ENCODE data around the gene FOXM1. TPM values are rescaled to one million over a fixed set of nuclear protein-coding genes. Genes with fewer than 3 reads are reported as not detected.

Gene FOXM1
- total RNA-seq, 2 donors from 2014 or later: 2.2 TPM; not detected in 1

DNA sequence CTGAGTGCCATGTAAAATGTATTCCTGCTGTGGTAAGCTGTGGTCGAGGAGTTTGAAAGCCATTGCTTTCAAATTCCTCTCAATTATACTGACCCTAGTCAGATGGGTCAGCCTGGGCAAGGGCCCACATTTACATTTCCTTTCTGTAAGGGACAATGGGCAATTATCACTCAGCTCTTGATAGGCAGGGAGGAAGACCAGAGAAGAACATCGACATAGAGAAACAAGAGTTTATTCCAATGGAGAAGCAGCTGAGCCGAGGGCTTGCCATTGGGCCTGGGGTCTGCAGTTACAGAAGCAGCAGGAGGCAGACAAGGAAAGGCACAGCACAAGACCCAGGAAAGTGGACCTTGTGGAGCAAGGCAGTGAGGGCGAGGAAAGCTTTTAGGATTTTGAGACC is 51.8 kb downstream of the FOXM1 start:
- Histone ChIP-seq H3K4me1 (ENCODE audit: control insufficient read depth in 1 of 2, low read depth in 2 of 2) (no peaks in the 10 kb centered on the region), H3K4me3 (no peak overlapping the region), H3K27ac (no peak overlapping the region), H3K9me3 (no peaks in the 10 kb centered on the region), H3K36me3 (peaks cover 62% of the 10 kb centered on the region), H3K27me3 (replicated peaks; ENCODE audit: insufficient read depth) (no peaks in the 10 kb centered on the region)
- DNase-seq (ENCODE audit: low spot score): no peak
- no peak for ATAC-seq (ENCODE audit: insufficient number of reproducible peaks, low FRiP score, low read depth)
- TF ChIP-seq, protein P1, sequence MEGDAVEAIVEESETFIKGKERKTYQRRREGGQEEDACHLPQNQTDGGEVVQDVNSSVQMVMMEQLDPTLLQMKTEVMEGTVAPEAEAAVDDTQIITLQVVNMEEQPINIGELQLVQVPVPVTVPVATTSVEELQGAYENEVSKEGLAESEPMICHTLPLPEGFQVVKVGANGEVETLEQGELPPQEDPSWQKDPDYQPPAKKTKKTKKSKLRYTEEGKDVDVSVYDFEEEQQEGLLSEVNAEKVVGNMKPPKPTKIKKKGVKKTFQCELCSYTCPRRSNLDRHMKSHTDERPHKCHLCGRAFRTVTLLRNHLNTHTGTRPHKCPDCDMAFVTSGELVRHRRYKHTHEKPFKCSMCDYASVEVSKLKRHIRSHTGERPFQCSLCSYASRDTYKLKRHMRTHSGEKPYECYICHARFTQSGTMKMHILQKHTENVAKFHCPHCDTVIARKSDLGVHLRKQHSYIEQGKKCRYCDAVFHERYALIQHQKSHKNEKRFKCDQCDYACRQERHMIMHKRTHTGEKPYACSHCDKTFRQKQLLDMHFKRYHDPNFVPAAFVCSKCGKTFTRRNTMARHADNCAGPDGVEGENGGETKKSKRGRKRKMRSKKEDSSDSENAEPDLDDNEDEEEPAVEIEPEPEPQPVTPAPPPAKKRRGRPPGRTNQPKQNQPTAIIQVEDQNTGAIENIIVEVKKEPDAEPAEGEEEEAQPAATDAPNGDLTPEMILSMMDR (IDR thresholded peaks at IDR 0.05): no peak

DNA sequence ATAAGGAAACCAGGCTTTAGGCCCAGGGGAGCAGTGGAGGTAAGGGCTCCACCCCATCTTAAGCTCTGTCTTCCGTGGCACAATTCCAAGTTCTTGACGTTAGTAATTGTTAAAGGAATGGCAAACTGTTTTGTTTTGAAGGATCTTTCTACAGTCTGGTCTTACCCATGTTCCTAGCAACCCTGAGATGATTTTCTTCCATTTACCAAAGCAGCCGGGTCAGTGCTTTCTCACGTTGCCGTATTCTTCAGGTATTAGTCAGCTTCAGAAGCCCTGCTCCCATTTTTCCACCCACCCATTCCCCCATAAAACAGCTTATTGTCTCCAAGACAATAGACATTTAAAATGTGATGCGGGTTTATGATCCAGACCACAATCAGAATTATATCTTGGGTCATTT is 52.4 kb downstream of the FOXM1 start:
- H3K27me3 ChIP-seq (replicated peaks; ENCODE audit: insufficient read depth): no peaks in the 10 kb centered on the region
- ATAC-seq (ENCODE audit: insufficient number of reproducible peaks, low FRiP score, low read depth) (no peak), DNase-seq (ENCODE audit: low spot score) (no peak)
- peaks cover 67% of the 10 kb centered on the region for H3K36me3 ChIP-seq
- no peak overlapping the region for H3K4me3 ChIP-seq
- TF ChIP-seq, protein P1 (IDR thresholded peaks at IDR 0.05): no peak
- no peaks in the 10 kb centered on the region for H3K4me1 ChIP-seq (ENCODE audit: control insufficient read depth in 1 of 2, low read depth in 2 of 2)
- no peak overlapping the region for H3K27ac ChIP-seq
- H3K9me3 ChIP-seq: no peaks in the 10 kb centered on the region

DNA sequence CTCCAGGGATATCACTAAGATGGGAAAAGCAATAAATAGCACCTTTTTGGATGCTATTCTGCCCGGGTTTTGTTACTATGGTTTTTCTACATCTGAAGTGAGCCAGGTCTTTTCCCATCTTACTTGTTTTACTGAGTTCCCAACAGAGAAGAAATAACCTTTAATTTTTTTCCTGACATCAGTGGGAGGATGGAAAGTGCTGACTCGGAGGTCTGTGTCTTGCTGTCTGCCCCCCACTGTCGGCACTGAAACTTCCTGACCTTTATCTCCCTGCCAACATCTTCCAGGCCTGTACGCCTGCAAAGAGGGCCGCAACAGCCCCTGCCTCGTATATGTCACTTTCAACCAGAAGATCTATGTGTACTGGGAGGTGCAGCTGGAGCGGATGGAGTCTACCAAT is 53.5 kb downstream of the FOXM1 start:
- H3K27ac ChIP-seq: no peak overlapping the region
- peaks cover 72% of the 10 kb centered on the region for H3K36me3 ChIP-seq

DNA sequence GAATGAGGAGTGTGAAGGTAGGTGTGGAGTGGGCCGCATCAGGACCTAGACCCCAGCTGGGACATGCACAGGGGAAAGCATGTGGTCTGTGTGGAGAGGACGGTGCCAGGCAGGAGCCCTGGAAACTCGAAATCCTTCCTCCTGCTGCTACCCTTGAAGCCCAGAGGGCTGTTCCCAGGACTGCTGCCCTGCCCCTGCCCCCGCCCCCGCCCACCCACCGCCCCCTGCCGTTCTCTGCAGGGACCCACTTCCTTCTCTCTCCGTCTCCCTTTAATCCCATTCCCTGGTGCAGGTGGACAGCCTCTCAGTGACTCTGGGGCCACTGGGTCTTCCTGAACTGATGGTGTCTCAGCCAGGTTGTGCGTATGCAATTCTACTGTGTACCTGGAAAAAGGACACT is 56.5 kb downstream of the FOXM1 start:
- H3K36me3 ChIP-seq: peaks cover 75% of the 10 kb centered on the region
- ATAC-seq (ENCODE audit: insufficient number of reproducible peaks, low FRiP score, low read depth) (no peak), DNase-seq (ENCODE audit: low spot score) (no peak)
- TF ChIP-seq, protein P1 (IDR thresholded peaks at IDR 0.05): no peak
- no peaks in the 10 kb centered on the region for H3K9me3 ChIP-seq
- H3K27me3 ChIP-seq (replicated peaks; ENCODE audit: insufficient read depth): no peaks in the 10 kb centered on the region
- H3K4me3 ChIP-seq: no peak overlapping the region
- no peak overlapping the region for H3K27ac ChIP-seq
- no peaks in the 10 kb centered on the region for H3K4me1 ChIP-seq (ENCODE audit: control insufficient read depth in 1 of 2, low read depth in 2 of 2)

More for the DNA sequence above, 53.5 kb downstream of the FOXM1 start:
- Histone ChIP-seq H3K4me3 (no peak overlapping the region), H3K9me3 (no peaks in the 10 kb centered on the region), H3K27me3 (replicated peaks; ENCODE audit: insufficient read depth) (no peaks in the 10 kb centered on the region), H3K4me1 (ENCODE audit: control insufficient read depth in 1 of 2, low read depth in 2 of 2) (no peaks in the 10 kb centered on the region)
- TF ChIP-seq, protein P1 (IDR thresholded peaks at IDR 0.05): no peak
- ATAC-seq (ENCODE audit: insufficient number of reproducible peaks, low FRiP score, low read depth) (no peak), DNase-seq (ENCODE audit: low spot score) (no peak)

DNA sequence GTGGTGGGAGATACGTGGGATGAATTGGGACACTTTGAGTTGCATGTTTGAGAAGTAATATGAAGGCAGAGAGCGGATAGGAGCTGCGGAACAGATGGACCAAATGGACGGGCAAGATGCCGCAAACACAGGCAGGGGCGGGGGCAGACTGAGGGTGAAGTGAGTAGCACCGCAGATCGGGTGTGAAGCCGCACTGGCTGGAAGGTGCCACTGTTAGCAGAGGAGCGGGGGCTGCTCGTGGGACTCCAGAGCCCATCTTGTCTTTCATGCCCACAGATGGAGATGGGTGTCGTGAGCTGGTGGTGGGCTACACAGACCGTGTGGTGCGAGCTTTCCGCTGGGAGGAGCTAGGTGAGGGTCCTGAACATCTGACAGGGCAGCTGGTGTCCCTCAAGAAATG is 57.2 kb downstream of the FOXM1 start:
- DNase-seq (ENCODE audit: low spot score) (no peak), ATAC-seq (ENCODE audit: insufficient number of reproducible peaks, low FRiP score, low read depth) (no peak)
- H3K36me3 ChIP-seq: peaks cover 69% of the 10 kb centered on the region
- no peaks in the 10 kb centered on the region for H3K9me3 ChIP-seq
- H3K4me1 ChIP-seq (ENCODE audit: control insufficient read depth in 1 of 2, low read depth in 2 of 2): no peaks in the 10 kb centered on the region
- no peak overlapping the region for H3K4me3 ChIP-seq
- no peaks in the 10 kb centered on the region for H3K27me3 ChIP-seq (replicated peaks; ENCODE audit: insufficient read depth)
- TF ChIP-seq, protein P1 (IDR thresholded peaks at IDR 0.05): no peak
- H3K27ac ChIP-seq: no peak overlapping the region

Measured in thoracic aorta (tissue), 2 donors.